ENCODE measurements around the gene MAP9. TPM values are rescaled to one million over a fixed set of nuclear protein-coding genes. Genes with fewer than 3 reads are reported as not detected.

The MAP9 gene
- polyA plus RNA-seq, 1 donor from 2014 or later, result 36.0 TPM

- no peak overlapping the region for H3K4me3 ChIP-seq (ENCODE audit: low read length)
- no peaks in the 10 kb centered on the region for H3K79me2 ChIP-seq (replicated peaks; ENCODE audit: insufficient read depth, low read length)
- no peaks in the 10 kb centered on the region for H3K9me2 ChIP-seq (ENCODE audit: insufficient read depth, low read length)
- H3K27ac ChIP-seq (ENCODE audit: low read length), result no peak overlapping the region
- no peaks in the 10 kb centered on the region for H3F3A ChIP-seq (ENCODE audit: insufficient read depth, low read length, poor library complexity, severe bottlenecking)
- no peak overlapping the region for H3K4me2 ChIP-seq (ENCODE audit: low read length)
- TF ChIP-seq EP300 (conservative IDR thresholded peaks at IDR 0.05; ENCODE audit: poor library complexity, severe bottlenecking), result no peak
- TF ChIP-seq TAF1 (IDR thresholded peaks at IDR 0.05; ENCODE audit: low read depth), result no peak
- TF ChIP-seq MXI1 (conservative IDR thresholded peaks at IDR 0.05; ENCODE audit: poor library complexity, severe bottlenecking), result no peak
- TF ChIP-seq RAD21 (conservative IDR thresholded peaks at IDR 0.05), result no peak
- no peak for TF ChIP-seq REST (IDR thresholded peaks at IDR 0.05; ENCODE audit: borderline replicate concordance)
- no peak for TF ChIP-seq SMC3 (conservative IDR thresholded peaks at IDR 0.05; ENCODE audit: poor library complexity)
- TF ChIP-seq POLR2AphosphoS5 (IDR thresholded peaks at IDR 0.05), result no peak
- TF ChIP-seq CTCF (IDR thresholded peaks at IDR 0.05; ENCODE audit: poor library complexity, severe bottlenecking), result no peak
- TF ChIP-seq EZH2 (IDR thresholded peaks at IDR 0.05; ENCODE audit: borderline replicate concordance, insufficient read depth, low read length, poor library complexity, severe bottlenecking), result no peak
- H3K9ac ChIP-seq (ENCODE audit: low read length), result no peak overlapping the region
- no peaks in the 10 kb centered on the region for H3K27me3 ChIP-seq (ENCODE audit: insufficient read depth, low read depth, low read length)
- H4K20me1 ChIP-seq (ENCODE audit: insufficient read depth), result no peaks in the 10 kb centered on the region
- no peak overlapping the region for H2AFZ ChIP-seq (ENCODE audit: low read depth, low read length)
- H3K9me3 ChIP-seq (ENCODE audit: low read length), result no peaks in the 10 kb centered on the region
- no peaks in the 10 kb centered on the region for H3K36me3 ChIP-seq (ENCODE audit: insufficient read depth, low read length)
These were observed 15.9 kb upstream of the MAP9 start for GRCh38 chr4:155392481-155393184.

- no peak overlapping the region for H3K4me3 ChIP-seq (ENCODE audit: low read length)
- no peak overlapping the region for H3K4me2 ChIP-seq (ENCODE audit: low read length)
- no peaks in the 10 kb centered on the region for H3F3A ChIP-seq (ENCODE audit: insufficient read depth, low read length, poor library complexity, severe bottlenecking)
- no peaks in the 10 kb centered on the region for H3K79me2 ChIP-seq (replicated peaks; ENCODE audit: insufficient read depth, low read length)
- no peaks in the 10 kb centered on the region for H4K20me1 ChIP-seq (ENCODE audit: insufficient read depth)
- TF ChIP-seq SMC3 (conservative IDR thresholded peaks at IDR 0.05; ENCODE audit: poor library complexity), result no peak
- TF ChIP-seq POLR2AphosphoS5 (IDR thresholded peaks at IDR 0.05), result no peak
- no peak for TF ChIP-seq MXI1 (conservative IDR thresholded peaks at IDR 0.05; ENCODE audit: poor library complexity, severe bottlenecking)
- no peak for TF ChIP-seq EP300 (conservative IDR thresholded peaks at IDR 0.05; ENCODE audit: poor library complexity, severe bottlenecking)
- no peak for TF ChIP-seq REST (IDR thresholded peaks at IDR 0.05; ENCODE audit: borderline replicate concordance)
- TF ChIP-seq CTCF (IDR thresholded peaks at IDR 0.05; ENCODE audit: poor library complexity, severe bottlenecking), result no peak
- TF ChIP-seq RAD21 (conservative IDR thresholded peaks at IDR 0.05), result no peak
- no peak for TF ChIP-seq TAF1 (IDR thresholded peaks at IDR 0.05; ENCODE audit: low read depth)
- TF ChIP-seq EZH2 (IDR thresholded peaks at IDR 0.05; ENCODE audit: borderline replicate concordance, insufficient read depth, low read length, poor library complexity, severe bottlenecking), result no peak
- H3K36me3 ChIP-seq (ENCODE audit: insufficient read depth, low read length), result no peaks in the 10 kb centered on the region
- H3K9me3 ChIP-seq (ENCODE audit: low read length), result no peaks in the 10 kb centered on the region
- no peak overlapping the region for H3K9ac ChIP-seq (ENCODE audit: low read length)
- no peaks in the 10 kb centered on the region for H3K27me3 ChIP-seq (ENCODE audit: insufficient read depth, low read depth, low read length)
- H3K27ac ChIP-seq (ENCODE audit: low read length), result no peak overlapping the region
- no peak overlapping the region for H2AFZ ChIP-seq (ENCODE audit: low read depth, low read length)
- no peaks in the 10 kb centered on the region for H3K9me2 ChIP-seq (ENCODE audit: insufficient read depth, low read length)
These were observed 15.2 kb upstream of the MAP9 start for GRCh38 chr4:155391932-155392331.
